MM.1S (cell line): ENCODE results near the gene CFAP77.

Experiments
- DNase-seq: peaks from one replicate; pipeline ENCODE4 v3.0.0-alpha.2; 2015
- H2AFZ ChIP-seq: fragments of 300-600 bp; sonication (generic); 2 replicates; pipeline ENCODE4 v1.6.0; 2016; ENCODE audit warnings: antibody characterized with exemption, low read length
- H3F3A ChIP-seq: fragments of 300-600 bp; sonication (generic); 2 replicates; pipeline ENCODE4 v1.6.1; 2016; ENCODE audit warnings: mild to moderate bottlenecking, antibody characterized with exemption, low read length, moderate library complexity, mixed read lengths; ENCODE audit not compliant: insufficient read depth
- H3K27ac ChIP-seq: fragments of 300-600 bp; sonication (generic); 2 replicates; pipeline ENCODE4 v1.5.1; 2016; ENCODE audit warnings: mild to moderate bottlenecking, low read length
- H3K27me3 ChIP-seq: fragments of 300-600 bp; sonication (generic); replicated peaks from 2 replicates; pipeline ENCODE4 v1.6.0; 2016; ENCODE audit warnings: low read length; ENCODE audit not compliant: insufficient read depth
- H3K36me3 ChIP-seq: fragments of 300-600 bp; sonication (generic); replicated peaks from 2 replicates; pipeline ENCODE4 v1.6.1; 2016; ENCODE audit warnings: mild to moderate bottlenecking, low read length, mixed read lengths; ENCODE audit not compliant: insufficient read depth
- H3K4me1 ChIP-seq: fragments of 300-600 bp; sonication (generic); 2 replicates; pipeline ENCODE4 v1.6.1; 2016; ENCODE audit warnings: low read length, mixed read lengths
- H3K4me2 ChIP-seq: fragments of 300-600 bp; sonication (generic); 2 replicates; pipeline ENCODE4 v1.6.0; 2016; ENCODE audit warnings: low read depth, low read length
- H3K4me3 ChIP-seq: fragments of 300-600 bp; sonication (generic); 2 replicates; pipeline ENCODE4 v1.5.1; 2016; ENCODE audit warnings: low read length, mixed read lengths
- H3K79me2 ChIP-seq: fragments of 300-600 bp; sonication (generic); 2 replicates; pipeline ENCODE4 v1.6.1; 2016; ENCODE audit warnings: mixed run types, low read length, mixed read lengths
- H3K9ac ChIP-seq: fragments of 300-600 bp; sonication (generic); 2 replicates; pipeline ENCODE4 v1.6.1; 2016; ENCODE audit warnings: low read length, mixed read lengths
- H3K9me2 ChIP-seq: fragments of 300-600 bp; sonication (generic); replicated peaks from 2 replicates; pipeline ENCODE4 v1.6.1; 2016; ENCODE audit warnings: mild to moderate bottlenecking, low read length, mixed read lengths; ENCODE audit not compliant: insufficient read depth
- H3K9me3 ChIP-seq: fragments of 300-600 bp; sonication (generic); replicated peaks from 2 replicates; pipeline ENCODE4 v1.6.1; 2016; ENCODE audit warnings: mild to moderate bottlenecking, low read length, mixed read lengths; ENCODE audit not compliant: insufficient read depth
- H4K20me1 ChIP-seq: fragments of 300-600 bp; sonication (generic); 2 replicates; pipeline ENCODE4 v1.6.1; 2016; ENCODE audit warnings: mild to moderate bottlenecking, low read length, moderate library complexity, mixed read lengths; ENCODE audit not compliant: insufficient read depth
- EZH2 ChIP-seq: fragments of 300-600 bp; sonication (generic); optimal IDR thresholded peaks from 2 replicates; pipeline ENCODE3; 2017; ENCODE audit warnings: low read depth, mild to moderate bottlenecking, antibody characterized with exemption, low read length, mixed read lengths
- EZH2phosphoT487 ChIP-seq: fragments of 300-600 bp; sonication (generic); IDR thresholded peaks from 2 replicates; pipeline ENCODE4 v1.6.1; 2018; ENCODE audit warnings: antibody characterized with exemption, low read length
- TF ChIP-seq, protein P1 (sequence below): fragments of 300-600 bp; sonication (generic); IDR thresholded peaks from 2 replicates; pipeline ENCODE4 v1.5.1; 2016; ENCODE audit warnings: antibody characterized with exemption, low read length, mixed read lengths

The CFAP77 gene

DNA sequence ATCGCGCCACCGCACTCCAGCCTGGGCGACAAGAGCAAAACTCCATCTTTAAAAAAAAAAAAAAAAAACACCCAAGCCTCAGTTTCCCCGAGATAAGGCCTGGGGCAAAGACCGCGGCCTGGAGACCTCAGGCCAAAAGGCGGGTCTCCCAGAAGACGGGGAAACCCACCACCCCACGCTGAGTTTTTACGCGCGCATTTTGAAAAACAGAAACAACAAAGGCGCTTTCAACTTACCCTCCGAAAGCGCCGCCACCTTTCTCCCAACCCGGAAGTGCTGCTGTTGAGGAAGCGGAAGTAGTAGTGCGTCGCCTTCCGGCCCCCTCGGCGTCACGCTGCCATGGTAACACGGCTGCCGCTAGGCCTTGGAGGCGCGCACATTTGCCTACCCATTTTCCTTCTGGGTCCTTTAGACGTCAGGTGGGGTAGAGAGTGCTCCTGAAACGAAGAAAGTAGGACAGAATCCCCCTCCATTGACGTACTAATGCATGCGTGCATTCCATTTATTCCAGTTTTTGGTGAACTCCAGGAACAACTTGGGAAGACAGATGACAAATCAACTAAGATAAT is 3.4 kb upstream of the CFAP77 start, which contains the start of gene TTF1:
TTF1 (minus strand) TSS at position 287 of the 569 bp plus-strand sequence. CDS start 4,019 bp downstream, outside the sequence.
- no peaks in the 10 kb centered on the region for H4K20me1 ChIP-seq
- peaks cover 13% of the 10 kb centered on the region; the same call in 1 of the 2 replicates for H3K27me3 ChIP-seq
- peak within 1 kb of the TSS; percentile 82 for H3K4me3 ChIP-seq
- H3K79me2 ChIP-seq, result peaks cover 44% of the 10 kb centered on the region
- TF ChIP-seq, protein P1, sequence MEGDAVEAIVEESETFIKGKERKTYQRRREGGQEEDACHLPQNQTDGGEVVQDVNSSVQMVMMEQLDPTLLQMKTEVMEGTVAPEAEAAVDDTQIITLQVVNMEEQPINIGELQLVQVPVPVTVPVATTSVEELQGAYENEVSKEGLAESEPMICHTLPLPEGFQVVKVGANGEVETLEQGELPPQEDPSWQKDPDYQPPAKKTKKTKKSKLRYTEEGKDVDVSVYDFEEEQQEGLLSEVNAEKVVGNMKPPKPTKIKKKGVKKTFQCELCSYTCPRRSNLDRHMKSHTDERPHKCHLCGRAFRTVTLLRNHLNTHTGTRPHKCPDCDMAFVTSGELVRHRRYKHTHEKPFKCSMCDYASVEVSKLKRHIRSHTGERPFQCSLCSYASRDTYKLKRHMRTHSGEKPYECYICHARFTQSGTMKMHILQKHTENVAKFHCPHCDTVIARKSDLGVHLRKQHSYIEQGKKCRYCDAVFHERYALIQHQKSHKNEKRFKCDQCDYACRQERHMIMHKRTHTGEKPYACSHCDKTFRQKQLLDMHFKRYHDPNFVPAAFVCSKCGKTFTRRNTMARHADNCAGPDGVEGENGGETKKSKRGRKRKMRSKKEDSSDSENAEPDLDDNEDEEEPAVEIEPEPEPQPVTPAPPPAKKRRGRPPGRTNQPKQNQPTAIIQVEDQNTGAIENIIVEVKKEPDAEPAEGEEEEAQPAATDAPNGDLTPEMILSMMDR, result no peak
- TF ChIP-seq EZH2 (no peak), EZH2phosphoT487 (no peak)
- 0 out of 2 replicates have a peak, but pooled peaks cover 3% of the 10 kb centered on the region for H3K36me3 ChIP-seq
- peak within 1 kb of the TSS; percentile 98 for H3K4me2 ChIP-seq
- no peaks in the 10 kb centered on the region for H3F3A ChIP-seq
- no peaks in the 10 kb centered on the region for H3K9me2 ChIP-seq
- H3K9me3 ChIP-seq, result no peaks in the 10 kb centered on the region
- H3K27ac ChIP-seq, result peak within 1 kb of the TSS; percentile 28; the same call in 1 of the 2 replicates
- H3K4me1 ChIP-seq, result peaks cover 26% of the 10 kb centered on the region; the same call in 1 of the 2 replicates
- peak; percentile 96 for DNase-seq
- peak within 1 kb of the TSS; percentile 74 for H2AFZ ChIP-seq
- peak within 1 kb of the TSS; percentile 79 for H3K9ac ChIP-seq

DNA sequence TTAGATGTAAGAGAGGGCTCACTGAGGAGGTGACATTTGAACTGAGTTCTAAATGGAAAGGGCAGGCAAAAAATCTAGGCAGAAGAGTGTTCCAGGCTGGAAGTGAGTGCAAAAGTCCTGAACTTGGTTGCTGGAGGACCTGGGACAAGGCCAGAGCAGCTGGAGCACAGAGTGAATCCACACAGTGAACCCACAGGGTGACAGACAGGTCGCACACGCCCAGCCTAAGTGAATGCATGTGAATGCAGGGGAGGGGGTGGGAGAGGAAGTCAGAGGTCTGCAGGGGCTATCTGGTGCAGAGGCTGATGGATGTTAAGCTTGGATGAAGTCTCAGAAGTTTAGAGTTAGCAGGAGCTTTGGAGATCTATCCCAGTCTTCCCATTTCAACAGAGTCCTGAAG is 2.8 kb upstream of the CFAP77 start:
- Histone ChIP-seq H3K4me3 (peak overlapping the region; percentile 82; the same call in 1 of the 2 replicates), H3K79me2 (peaks cover 38% of the 10 kb centered on the region), H3F3A (no peaks in the 10 kb centered on the region), H3K27ac (no peak overlapping the region), H3K9ac (no peak overlapping the region), H3K4me2 (peak overlapping the region; percentile 82), H4K20me1 (no peaks in the 10 kb centered on the region), H3K9me3 (no peaks in the 10 kb centered on the region), H3K27me3 (peaks cover 17% of the 10 kb centered on the region), H3K4me1 (peaks cover 26% of the 10 kb centered on the region; the same call in 1 of the 2 replicates), H3K36me3 (0 out of 2 replicates have a peak, but pooled peaks cover under 1% of the 10 kb centered on the region), H3K9me2 (no peaks in the 10 kb centered on the region), H2AFZ (peak overlapping the region; percentile 74)
- TF ChIP-seq, protein P1, result no peak
- TF ChIP-seq EZH2phosphoT487 (no peak), EZH2 (no peak)
- no peak for DNase-seq

DNA sequence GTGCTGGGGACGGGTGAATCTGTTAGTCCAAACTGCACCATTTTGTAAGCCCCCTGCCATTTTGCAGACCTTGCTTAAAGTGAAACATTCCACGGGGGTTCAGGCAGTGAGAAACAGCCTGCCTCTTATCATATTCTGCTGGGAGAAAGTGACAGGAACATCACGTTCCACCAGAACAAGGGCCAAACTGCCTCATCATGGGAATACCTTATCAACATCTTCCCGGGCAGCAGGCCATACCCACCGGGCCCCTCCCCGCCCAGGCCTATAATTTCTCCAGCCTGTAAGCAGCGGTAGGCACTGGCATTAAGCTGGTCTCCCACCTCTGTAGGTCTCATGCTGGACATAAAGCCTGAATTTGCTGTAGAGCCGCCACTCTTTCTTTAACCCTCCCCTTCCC is 1.5 kb upstream of the CFAP77 start:
- Histone ChIP-seq H3K9me3 (no peaks in the 10 kb centered on the region), H3K27ac (no peak overlapping the region)
- no peak for TF ChIP-seq EZH2phosphoT487
- TF ChIP-seq, protein P1, result no peak
- TF ChIP-seq EZH2, result no peak

More for the DNA sequence above, 1.5 kb upstream of the CFAP77 start:
- Histone ChIP-seq H3K4me2 (no peak overlapping the region), H3K9ac (no peak overlapping the region), H3K4me1 (peaks cover 26% of the 10 kb centered on the region; the same call in 1 of the 2 replicates), H2AFZ (no peak overlapping the region), H3K79me2 (peaks cover 27% of the 10 kb centered on the region), H4K20me1 (no peaks in the 10 kb centered on the region), H3F3A (no peaks in the 10 kb centered on the region), H3K4me3 (no peak overlapping the region), H3K27me3 (peaks cover 30% of the 10 kb centered on the region), H3K36me3 (no peaks in the 10 kb centered on the region), H3K9me2 (no peaks in the 10 kb centered on the region)
- no peak for DNase-seq
